Astrocyte of the hippocampus (primary cell): ENCODE results near the gene STK24.

ENCODE experiments used
- DNase-seq: peaks from one replicate; pipeline ENCODE4 v3.0.0; 2011; ENCODE audit warnings: low read depth, low spot score

Gene STK24

DNA sequence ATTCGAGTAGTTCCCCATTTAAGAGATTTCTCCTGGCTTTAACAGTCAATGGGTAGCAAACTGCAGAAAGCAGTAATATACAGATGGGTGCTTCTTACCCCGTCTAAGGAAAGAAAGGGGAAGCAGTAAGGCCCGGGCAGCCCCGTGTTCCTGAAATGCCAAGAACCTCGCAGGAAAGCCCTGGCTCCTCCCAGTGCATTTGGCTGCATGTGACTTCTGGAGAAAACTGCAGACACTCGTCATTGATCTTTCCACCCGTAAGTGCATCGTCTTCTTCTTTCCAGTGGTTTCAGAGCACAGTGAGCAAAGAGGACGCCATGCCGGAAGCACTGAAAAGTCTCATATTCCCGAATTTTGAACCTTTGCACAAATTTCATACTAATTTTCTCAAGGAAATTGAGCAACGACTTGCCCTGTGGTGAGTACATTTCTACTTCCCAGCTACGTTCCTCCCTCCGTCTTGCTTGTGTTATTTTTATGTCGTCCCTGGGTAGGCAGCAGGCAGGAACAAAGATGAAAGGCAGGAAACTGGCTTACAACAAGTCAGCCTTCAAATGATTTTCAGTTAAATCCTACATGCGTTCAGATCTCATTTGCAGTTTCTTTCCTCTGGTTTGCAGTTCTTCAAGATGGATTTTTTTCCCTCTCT lies 165.2 kb downstream of the STK24 start:
- DNase-seq = no peak

DNA sequence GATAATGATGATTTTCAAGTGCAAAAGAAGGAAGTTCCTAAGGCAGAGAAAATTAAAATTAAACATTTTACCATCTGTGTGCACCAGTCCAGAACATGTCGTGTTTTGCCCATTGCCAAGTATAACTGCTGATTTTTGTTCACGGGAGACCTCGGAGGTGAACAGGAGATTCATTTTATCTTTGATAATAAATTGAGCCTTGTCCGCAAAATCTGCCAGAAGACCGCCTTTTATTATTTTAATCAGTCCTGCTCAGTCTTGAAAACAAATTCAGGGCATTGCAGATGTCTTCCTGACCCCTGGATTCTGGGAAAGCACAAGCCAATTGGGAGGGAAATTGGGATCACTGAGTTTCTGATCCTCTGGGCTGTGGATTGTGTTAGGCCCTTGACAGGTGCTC lies 165.9 kb downstream of the STK24 start:
- DNase-seq = no peak

GRCh38 chr13:98410612-98411011 lies 166.3 kb downstream of the STK24 start:
- DNase-seq = no peak

GRCh38 chr13:98409281-98409680 lies 167.6 kb downstream of the STK24 start:
- no peak for DNase-seq

DNA sequence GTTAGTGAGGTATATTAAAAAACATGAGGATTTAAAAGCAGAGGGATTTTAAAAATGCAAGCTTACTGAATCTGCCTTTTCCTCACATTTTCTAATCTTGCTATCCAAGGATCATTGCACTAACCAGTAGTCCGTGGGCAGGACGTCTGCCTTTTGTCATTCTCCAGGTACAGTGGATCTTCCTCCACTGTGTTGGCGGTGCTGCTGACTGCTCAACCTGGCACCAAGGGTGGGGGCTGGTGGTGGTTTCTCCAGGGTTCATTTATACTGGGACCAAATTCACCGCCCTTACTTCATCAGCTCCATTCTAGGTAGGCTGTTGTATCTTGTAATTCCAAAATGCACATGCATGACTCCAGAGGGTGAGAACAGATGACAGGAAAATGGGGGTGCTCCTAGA lies 169.3 kb downstream of the STK24 start:
- DNase-seq = no peak

- DNase-seq = no peak
Observed at GRCh38 chr13:98406971-98407370, 169.9 kb downstream of the STK24 start.

- no peak for DNase-seq
Observed at GRCh38 chr13:98406427-98406826, 170.5 kb downstream of the STK24 start.

GRCh38 chr13:98405690-98406344 lies 171.1 kb downstream of the STK24 start:
- DNase-seq = no peak

GRCh38 chr13:98405107-98405571 lies 171.8 kb downstream of the STK24 start:
- peak; percentile 64 for DNase-seq

GRCh38 chr13:98403076-98403475 lies 173.8 kb downstream of the STK24 start:
- DNase-seq = no peak

GRCh38 chr13:98401934-98402333 lies 175.0 kb downstream of the STK24 start:
- no peak for DNase-seq

- DNase-seq = no peak
Observed at GRCh38 chr13:98399756-98400155, 177.2 kb downstream of the STK24 start.

- DNase-seq = peak; percentile 39
Observed at GRCh38 chr13:98398581-98398980, 178.3 kb downstream of the STK24 start.

- DNase-seq = no peak
Observed at GRCh38 chr13:98397861-98398260, 179.0 kb downstream of the STK24 start.

DNA sequence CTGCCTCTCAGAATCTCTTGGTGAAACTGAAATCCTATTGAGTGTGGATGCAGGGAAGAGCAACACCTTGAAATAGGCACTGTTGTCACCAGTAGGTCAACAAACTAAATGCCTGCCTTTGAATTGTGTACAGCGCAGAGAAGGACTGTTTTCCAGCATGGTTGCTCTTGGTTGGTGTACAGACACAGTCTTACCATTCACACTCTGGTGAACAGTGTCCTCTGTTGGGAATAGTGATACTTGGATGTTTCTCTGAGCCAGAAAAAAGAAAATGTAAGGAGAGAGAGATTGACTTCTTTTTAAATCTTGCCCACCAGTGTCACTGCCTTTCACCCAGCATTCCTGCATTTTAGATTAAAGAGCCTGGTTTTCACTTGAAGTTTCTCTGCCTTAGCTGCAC lies 179.7 kb downstream of the STK24 start:
- DNase-seq = peak; percentile 42

DNA sequence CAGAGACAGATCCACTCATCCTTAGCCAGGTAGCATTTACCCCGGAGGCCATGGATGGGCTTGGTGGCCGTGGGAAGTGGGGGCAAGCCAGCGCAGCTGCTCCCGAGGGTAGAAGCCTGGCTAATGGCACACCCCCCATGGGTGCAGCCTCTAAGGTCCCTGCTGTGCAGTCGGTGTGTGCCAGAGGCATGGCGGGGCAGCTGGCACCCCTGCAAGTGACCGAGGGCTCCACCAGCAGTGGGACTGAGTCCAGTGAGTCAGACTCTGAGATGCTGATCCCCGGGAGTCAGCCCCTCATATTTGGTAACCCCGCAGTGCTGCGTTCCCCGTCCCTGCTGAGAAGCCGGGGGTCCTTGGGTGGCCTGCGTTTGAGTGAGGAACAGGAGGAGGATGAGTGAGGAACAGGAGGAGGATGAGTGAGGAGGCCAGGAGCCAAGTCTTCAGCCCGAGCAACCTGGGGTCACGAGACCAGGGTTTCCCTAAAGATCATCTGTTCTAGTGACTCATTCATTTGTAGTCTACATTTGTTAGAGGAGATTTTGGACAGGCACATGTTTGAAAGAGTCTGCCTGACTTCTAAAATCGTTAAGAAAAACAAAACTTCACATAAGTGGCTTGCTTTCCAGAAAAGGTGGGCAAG lies 180.7 kb downstream of the STK24 start:
- DNase-seq = peak; percentile 23
